ENCODE results near the gene KCTD1.

The KCTD1 gene

GRCh38 chr18:26561769-26562168 is 13.4 kb upstream of the KCTD1 start:
- TF ChIP-seq POLR2A (IDR thresholded peaks at IDR 0.05; ENCODE audit: low read depth, low read length): no peak
- no peak for FAIRE-seq
- no peak for DNase-seq (ENCODE audit: insufficient read length, low spot score)

GRCh38 chr18:26556573-26556972 is 8.2 kb upstream of the KCTD1 start:
- no peak for DNase-seq (ENCODE audit: insufficient read length, low spot score)
- no peak for TF ChIP-seq POLR2A (IDR thresholded peaks at IDR 0.05; ENCODE audit: low read depth, low read length)
- no peak for FAIRE-seq

- FAIRE-seq (no peak), DNase-seq (ENCODE audit: insufficient read length, low spot score) (no peak)
- no peak for TF ChIP-seq POLR2A (IDR thresholded peaks at IDR 0.05; ENCODE audit: low read depth, low read length)
Observed at GRCh38 chr18:26555804-26556553, 7.6 kb upstream of the KCTD1 start.

GRCh38 chr18:26553943-26554342 is 5.6 kb upstream of the KCTD1 start:
- DNase-seq (ENCODE audit: insufficient read length, low spot score) (no peak), FAIRE-seq (no peak)
- TF ChIP-seq POLR2A (IDR thresholded peaks at IDR 0.05; ENCODE audit: low read depth, low read length): no peak

GRCh38 chr18:26551695-26552081 is 3.3 kb upstream of the KCTD1 start:
- DNase-seq (ENCODE audit: insufficient read length, low spot score) (no peak), FAIRE-seq (no peak)
- TF ChIP-seq POLR2A (IDR thresholded peaks at IDR 0.05; ENCODE audit: low read depth, low read length): no peak

GRCh38 chr18:26550998-26551694 is 2.8 kb upstream of the KCTD1 start:
- DNase-seq (ENCODE audit: insufficient read length, low spot score) (no peak), FAIRE-seq (no peak)
- no peak for TF ChIP-seq POLR2A (IDR thresholded peaks at IDR 0.05; ENCODE audit: low read depth, low read length)

- no peak for FAIRE-seq
- TF ChIP-seq POLR2A (IDR thresholded peaks at IDR 0.05; ENCODE audit: low read depth, low read length): peak; percentile 53
- peak; percentile 73 for DNase-seq (ENCODE audit: insufficient read length, low spot score)
Observed at GRCh38 chr18:26549263-26550094, 1.1 kb upstream of the KCTD1 start.

GRCh38 chr18:26547646-26548414 is 523 bp downstream of the KCTD1 start:
- no peak for FAIRE-seq

GRCh38 chr18:26546875-26547645 is 1.3 kb downstream of the KCTD1 start:
- FAIRE-seq: no peak
- no peak for TF ChIP-seq POLR2A (IDR thresholded peaks at IDR 0.05; ENCODE audit: low read depth, low read length)
- DNase-seq (ENCODE audit: insufficient read length, low spot score): no peak

More at GRCh38 chr18:26547646-26548414, 523 bp downstream of the KCTD1 start:
- DNase-seq (ENCODE audit: insufficient read length, low spot score): no peak
- no peak for TF ChIP-seq POLR2A (IDR thresholded peaks at IDR 0.05; ENCODE audit: low read depth, low read length)

GRCh38 chr18:26546170-26546874 is 2.0 kb downstream of the KCTD1 start:
- TF ChIP-seq POLR2A (IDR thresholded peaks at IDR 0.05; ENCODE audit: low read depth, low read length): no peak
- no peak for DNase-seq (ENCODE audit: insufficient read length, low spot score)
- FAIRE-seq: no peak

GRCh38 chr18:26545335-26546123 is 2.8 kb downstream of the KCTD1 start:
- no peak for TF ChIP-seq POLR2A (IDR thresholded peaks at IDR 0.05; ENCODE audit: low read depth, low read length)
- DNase-seq (ENCODE audit: insufficient read length, low spot score) (no peak), FAIRE-seq (no peak)

- no peak for TF ChIP-seq POLR2A (IDR thresholded peaks at IDR 0.05; ENCODE audit: low read depth, low read length)
- FAIRE-seq (no peak), DNase-seq (ENCODE audit: insufficient read length, low spot score) (no peak)
Observed at GRCh38 chr18:26544451-26544850, 3.9 kb downstream of the KCTD1 start.
